SK-MEL-5 (cell line): Measurements from ENCODE around the gene GPX2. TPM values are rescaled to one million over a fixed set of nuclear protein-coding genes. Genes with fewer than 3 reads are reported as not detected.

Experiments used
- DNase-seq: peaks from one replicate; pipeline ENCODE4 v3.0.0-alpha.2; 2016; ENCODE audit warnings: low read depth, low spot score
- in situ Hi-C: cut with HindIII; loops from 2 replicates; pipeline ENCODE4 v1.10.0; 2016; ENCODE audit warnings: low sequenced_read_pairs, high pct_unique_total_duplicates, low pct_unique_long_range_greater_than_20kb
- small RNA-seq, 2 experiments: library from RNA; depleted of rRNA; stranded (forward); fragments of <200 nt; gene quantifications; one replicate each; pipeline ENCODE3, GENCODE V24; 2014
- total RNA-seq: library from RNA; depleted of rRNA; stranded (reverse); fragments of >200 nt; shearing (Covaris generic); gene quantifications from 2 replicates; pipeline ENCODE4 v1.2.3, GENCODE V29; 2014; rRNA removed

Gene GPX2
- total RNA-seq, 1 experiment from 2014 or later: not detected

- in situ Hi-C loops: no loop called here
- no peak for DNase-seq
Observed at GRCh38 chr14:64891173-64891838, 51.2 kb downstream of the GPX2 start.

GRCh38 chr14:64889352-64889751 lies 53.2 kb downstream of the GPX2 start:
- in situ Hi-C loops: no loop called here
- DNase-seq: no peak

Small RNAs within 50 kb of the gene (small RNA-seq; reads per million reads assigned to genes)
- gene RPPH1-2P: 0 reads per million in 2 experiments

Other genes starting within 250 kb of the GPX2 start
- 28.4 and 31.2 TPM in 2 replicates for gene PLEKHG3, start 238.3 kb downstream of the GPX2 start, total RNA-seq
- 0.05 TPM in 1 of 2 replicates, not detected in the other for gene SPTB, start 62.8 kb downstream of the GPX2 start, total RNA-seq
- gene CHURC1, start 28.3 kb downstream of the GPX2 start, total RNA-seq: 46.6 and 53.4 TPM in 2 replicates
- gene RAB15, start 29.6 kb upstream of the GPX2 start, total RNA-seq: 14.0 and 16.4 TPM in 2 replicates
- gene FNTB, start 44.1 kb upstream of the GPX2 start, total RNA-seq: 24.2 and 27.4 TPM in 2 replicates
- gene MAX, start 159.8 kb upstream of the GPX2 start, total RNA-seq: 67.0 and 73.3 TPM in 2 replicates